RKO (cell line): ENCODE data around the gene AGAP1.

Experiments
- DNase-seq: peaks from one replicate; pipeline ENCODE4 v3.0.0-alpha.2; 2016; ENCODE audit warnings: low spot score

AGAP1 gene

GRCh38 chr2:235493775-235494715 is at the start of gene AGAP1:
AGAP1 (plus strand) TSS chr2:235494043.
- peak; percentile 87 for DNase-seq

GRCh38 chr2:235444101-235444597 is 49.7 kb upstream of the AGAP1 start:
- no peak for DNase-seq

GRCh38 chr2:235445116-235445515 is 48.7 kb upstream of the AGAP1 start:
- no peak for DNase-seq

DNA sequence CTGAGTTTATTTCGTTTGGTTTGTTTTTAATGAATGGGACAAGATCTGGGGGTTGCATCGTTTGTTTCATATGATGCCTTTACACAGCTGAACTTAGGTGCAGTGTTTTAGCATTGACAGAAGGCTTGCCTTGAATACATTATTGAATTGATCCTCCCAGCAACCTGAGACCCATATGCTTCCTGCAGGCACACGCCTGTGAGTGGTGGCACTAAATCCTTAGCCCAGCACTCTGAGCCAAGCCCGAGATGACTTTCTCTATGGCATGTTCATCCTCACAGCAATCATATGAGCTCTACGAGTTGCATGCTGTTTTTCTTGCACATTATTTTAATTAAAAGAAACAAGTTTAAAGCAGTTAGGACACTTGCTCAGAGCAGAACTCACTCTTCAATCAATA is 47.8 kb upstream of the AGAP1 start:
- no peak for DNase-seq

DNA sequence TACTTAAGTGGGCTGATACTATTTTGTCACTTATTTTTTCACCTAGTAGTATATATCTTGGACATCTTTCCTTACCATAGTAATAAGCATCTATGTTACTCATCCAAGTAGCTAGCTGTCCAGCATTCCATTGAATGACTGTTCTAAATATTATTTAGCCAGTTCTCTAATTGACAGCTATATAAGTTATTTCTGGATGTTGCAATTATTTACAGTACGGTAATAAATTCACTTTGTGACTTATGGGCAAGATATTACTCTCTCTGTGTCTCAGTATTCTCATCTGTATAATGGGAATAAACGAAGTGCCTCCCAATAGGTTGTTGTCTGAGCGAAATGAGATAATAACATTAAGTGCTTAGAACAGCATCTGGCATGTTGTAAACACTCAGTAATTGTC is 46.6 kb upstream of the AGAP1 start:
- DNase-seq = no peak

- no peak for DNase-seq
Measured at GRCh38 chr2:235449568-235449967, 44.3 kb upstream of the AGAP1 start.

DNA sequence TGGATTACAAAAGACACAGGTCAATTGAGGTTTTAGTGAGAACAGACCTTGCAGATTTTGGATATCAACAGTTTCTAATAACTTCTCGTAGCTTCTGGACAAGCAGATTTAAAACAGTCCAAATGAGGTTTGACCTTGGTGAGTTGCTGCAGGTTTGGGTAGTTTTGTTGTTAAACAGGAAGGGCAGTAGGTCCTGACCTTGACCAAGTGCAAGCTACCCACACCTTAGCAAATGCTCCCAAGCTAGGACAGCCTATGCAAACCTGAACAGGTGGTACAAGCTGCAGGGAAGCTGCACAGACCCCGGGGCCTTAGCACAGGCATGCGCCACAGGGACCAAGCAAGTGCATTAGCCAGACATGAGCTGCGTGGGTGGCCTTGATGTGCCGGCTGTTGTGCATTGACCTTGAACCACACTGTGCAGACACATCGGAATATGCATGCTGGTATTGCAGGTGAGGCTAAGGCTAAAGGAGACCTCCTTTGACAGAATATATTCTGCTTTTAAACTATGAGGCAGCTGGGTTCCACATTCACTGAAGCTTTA is 40.2 kb upstream of the AGAP1 start:
- DNase-seq = no peak

- DNase-seq = no peak
Measured at GRCh38 chr2:235458839-235459273, 35.0 kb upstream of the AGAP1 start.

DNA sequence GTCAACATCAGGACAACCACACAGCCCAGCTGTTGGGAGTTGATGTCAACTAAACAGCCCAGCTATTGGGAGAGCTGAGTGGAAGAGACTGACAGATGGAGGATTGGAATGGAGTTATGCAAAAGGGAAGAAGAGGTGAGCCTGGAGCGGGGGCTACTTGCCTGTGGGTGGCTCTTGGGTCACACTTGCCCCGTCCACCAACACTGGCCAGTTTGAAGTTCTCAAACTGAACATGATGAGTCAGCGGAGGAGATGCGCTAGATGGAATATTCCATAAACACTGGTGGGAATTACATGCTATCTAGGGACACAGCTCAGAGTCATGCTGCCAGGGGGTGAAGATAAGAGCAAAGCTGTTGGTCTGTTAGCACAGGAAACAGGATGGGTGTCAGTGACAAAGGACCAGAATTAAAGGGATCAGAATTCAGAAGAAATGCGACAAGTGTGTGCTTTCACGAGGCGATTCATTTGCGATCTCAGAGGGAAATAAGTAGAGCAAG is 33.2 kb upstream of the AGAP1 start:
- DNase-seq = no peak

DNA sequence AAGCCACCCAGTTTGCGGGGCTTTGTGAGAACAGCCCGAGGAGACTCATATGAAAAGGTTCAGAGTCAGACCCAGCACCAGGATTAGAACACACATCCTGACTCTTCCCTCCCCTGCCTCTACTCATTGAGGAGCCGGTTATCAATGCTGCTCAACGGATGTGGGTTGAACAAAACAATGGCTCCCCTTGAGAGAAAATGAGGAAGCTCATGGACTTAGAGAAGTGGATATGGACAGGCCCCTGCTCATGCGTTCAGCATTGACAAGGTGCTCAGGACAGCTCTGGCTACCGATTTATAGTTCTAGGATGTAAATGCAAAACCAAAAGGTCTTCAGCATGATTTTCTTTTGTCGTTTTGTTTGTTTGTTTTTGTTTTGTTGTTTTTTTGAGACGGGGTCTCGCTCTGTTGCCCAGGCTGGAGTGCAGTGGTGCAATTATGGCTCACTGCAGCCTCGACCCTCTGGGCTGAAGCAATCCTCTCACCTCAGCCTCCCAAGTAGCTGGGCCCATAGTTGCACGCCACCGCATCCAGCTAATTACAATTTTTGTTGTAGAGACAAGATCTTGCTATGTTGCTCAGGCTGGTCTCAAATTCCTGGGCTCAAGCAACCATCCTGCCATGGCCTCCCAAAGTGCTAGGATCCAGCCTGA is 32.0 kb upstream of the AGAP1 start:
- no peak for DNase-seq

DNA sequence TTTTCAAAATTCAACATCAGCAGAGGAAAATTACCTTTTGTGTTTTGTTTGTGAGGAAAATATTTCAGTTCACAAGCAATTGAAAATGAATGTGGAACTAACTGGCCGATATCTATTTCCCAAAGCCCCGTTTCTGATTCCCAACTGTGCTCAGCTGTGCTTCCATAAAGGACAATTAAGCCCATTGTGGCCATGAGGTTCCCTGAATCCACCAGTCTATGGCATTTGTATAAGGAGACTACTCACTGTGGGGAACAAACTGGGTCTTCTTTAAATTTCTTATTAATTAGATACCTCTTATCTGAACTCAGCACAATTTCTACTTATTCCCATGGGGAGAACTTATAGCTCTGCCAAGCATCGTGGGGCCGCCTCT is 31.4 kb upstream of the AGAP1 start:
- DNase-seq = no peak

DNA sequence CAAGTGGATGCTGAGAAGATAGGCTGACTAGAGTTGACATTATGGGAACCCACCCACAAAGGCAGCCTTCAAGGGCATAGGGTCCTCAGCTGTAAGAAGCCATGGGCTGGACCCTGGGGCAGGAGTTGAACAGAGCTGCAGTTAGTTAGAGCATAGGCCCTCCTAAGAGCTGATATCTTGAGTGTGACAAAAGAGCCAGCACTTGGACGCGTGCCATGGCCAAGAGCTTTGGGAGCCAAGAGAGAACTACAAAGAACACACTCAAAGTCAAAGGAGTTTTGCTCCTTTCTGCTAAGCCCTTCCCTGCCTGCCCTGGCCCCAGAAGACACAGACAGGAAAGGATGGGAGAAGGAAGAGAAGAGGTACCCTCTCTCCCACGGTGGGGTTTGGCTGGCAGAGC is 29.9 kb upstream of the AGAP1 start:
- DNase-seq = no peak

DNA sequence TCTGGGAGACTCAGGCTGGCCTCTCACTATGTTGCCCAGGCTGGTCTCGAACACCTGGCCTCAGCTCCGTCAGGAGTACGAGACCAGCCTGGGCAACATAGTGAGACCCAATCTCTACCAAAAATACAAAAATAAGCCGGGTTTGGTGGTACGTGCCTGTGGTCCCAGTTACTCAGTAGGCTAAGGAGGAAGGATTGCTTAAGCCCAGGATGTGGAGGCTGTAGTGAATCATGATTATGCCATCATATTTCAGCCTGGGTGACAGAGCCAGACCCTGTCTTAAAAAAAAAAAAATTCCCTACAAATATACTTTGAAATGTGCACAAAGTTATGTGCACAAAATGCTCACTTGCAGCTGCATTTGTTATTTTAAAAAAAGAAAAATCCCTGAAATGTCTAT is 26.3 kb upstream of the AGAP1 start:
- peak; percentile 74 for DNase-seq

GRCh38 chr2:235468978-235469655 is 24.7 kb upstream of the AGAP1 start:
- DNase-seq = peak; percentile 95

- no peak for DNase-seq
Measured at GRCh38 chr2:235471186-235471747, 22.6 kb upstream of the AGAP1 start.

DNA sequence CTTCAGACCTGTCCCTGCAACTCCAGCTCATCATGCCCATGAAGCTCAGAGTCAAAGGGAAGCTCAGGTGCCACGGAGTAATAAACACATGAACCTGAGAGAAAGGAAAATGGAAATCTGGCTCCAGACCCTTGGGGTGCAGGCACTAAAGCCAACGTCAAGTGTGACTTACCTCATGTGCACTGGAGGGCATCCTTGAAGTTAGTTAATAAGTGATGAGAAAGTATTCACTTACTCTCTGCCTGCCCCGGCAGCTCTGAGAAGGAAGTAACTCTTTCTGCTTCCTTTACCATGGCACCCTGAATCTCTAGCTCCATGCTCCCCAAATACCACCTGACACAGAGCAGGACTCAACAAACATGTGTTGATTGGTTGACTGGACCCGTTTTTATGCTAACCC is 21.4 kb upstream of the AGAP1 start:
- no peak for DNase-seq

DNA sequence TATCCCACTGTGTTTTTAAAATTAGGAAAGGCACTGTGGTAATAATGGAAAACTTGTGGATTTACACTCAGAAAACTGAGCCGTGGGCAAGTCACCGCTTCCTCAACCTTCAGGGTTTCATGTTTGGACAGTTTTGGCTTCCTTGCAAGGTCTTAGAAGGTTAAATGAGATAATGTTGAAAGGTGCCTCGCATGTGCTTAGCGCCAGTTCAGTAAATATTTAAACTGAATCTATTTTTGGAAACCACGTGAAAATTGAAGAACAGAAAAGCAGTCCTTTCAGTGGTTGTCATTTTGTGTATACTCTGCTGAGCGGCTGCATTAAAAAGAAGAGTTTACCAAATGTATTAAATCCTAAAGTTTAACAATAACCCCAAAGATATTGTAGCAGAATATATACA is 15.2 kb upstream of the AGAP1 start:
- DNase-seq = no peak

DNA sequence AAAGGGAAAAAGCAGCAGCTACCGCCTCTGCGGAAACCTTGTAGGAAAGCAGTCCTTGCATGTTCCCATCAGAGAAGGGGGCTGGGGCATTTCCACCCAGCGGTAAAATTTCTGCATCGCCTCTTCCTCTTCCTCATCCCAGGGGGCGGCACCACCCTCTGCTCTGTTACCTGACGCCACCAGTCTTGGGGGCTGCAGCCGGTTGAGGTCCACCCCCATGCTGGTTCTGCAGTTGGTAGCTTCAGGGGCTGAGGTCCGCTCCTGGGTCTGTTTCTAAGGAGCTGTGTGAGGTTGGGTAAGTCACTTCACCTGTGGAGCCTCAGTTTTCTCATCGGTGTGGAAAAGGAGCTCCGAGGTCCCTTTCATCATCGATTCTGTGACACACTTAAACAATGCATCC is 14.2 kb upstream of the AGAP1 start:
- no peak for DNase-seq

GRCh38 chr2:235480614-235481013 is 13.2 kb upstream of the AGAP1 start:
- DNase-seq = no peak

DNA sequence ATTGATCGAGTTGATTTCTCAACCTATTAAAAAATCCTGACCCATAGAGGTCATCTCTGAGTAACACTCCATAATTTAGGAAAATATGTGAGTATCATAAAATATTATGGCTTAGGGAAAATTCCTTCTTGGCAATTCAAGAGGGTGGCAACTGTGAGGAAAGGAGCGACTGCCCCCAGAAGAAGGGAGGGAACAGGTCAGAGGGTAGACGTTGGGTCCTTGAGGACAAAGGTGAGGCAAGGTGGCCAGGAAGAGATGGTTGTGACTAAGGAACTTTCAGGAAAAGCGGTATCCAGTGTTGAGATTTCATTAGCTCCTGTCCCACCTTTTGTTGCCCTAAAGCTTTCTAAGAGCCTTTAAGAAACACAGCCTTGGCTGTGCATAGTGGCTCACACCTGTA is 10.5 kb upstream of the AGAP1 start:
- no peak for DNase-seq

GRCh38 chr2:235485362-235485761 is 8.5 kb upstream of the AGAP1 start:
- DNase-seq = no peak

GRCh38 chr2:235486729-235487128 is 7.1 kb upstream of the AGAP1 start:
- DNase-seq = no peak
